Stimulated activated naive B cell treated with anti-CD40 and anti-IgM and Interleukin-4, amounts not matched to agents 10 μg/mL and 1 μg/mL and 100 μg/mL, for 72 hours (primary cell): ENCODE data around the gene FAM47E.
"Not testable (repeated sequence)": the region's sequence is repeated elsewhere in the genome, so short reads cannot be mapped to it uniquely, and the experiment has no call there.

ENCODE experiments used
- ATAC-seq, 2 donors: fragments of 150-1000 bp; cut with Tn5 transposase; replicated peaks; 2 replicates each; pipeline ENCODE4 v1.10.0; 2021; ENCODE audit warnings: moderate library complexity in 1 of 2
- DNase-seq: peaks from one replicate; pipeline ENCODE4 v3.0.0; 2021
- H3K27ac Mint-ChIP-seq: one replicate; pipeline ENCODE4 v1.8.0; 2022; ENCODE audit warnings: mild to moderate bottlenecking, mixed read lengths
- H3K27me3 Mint-ChIP-seq, 2 donors: one replicate each; pipeline ENCODE4 v1.8.0; 2022; ENCODE audit warnings: mixed read lengths in 2 of 2
- H3K36me3 Mint-ChIP-seq, 2 donors: one replicate each; pipeline ENCODE4 v1.8.0; 2022; ENCODE audit warnings: mixed read lengths in 2 of 2, mild to moderate bottlenecking in 1 of 2
- H3K4me1 Mint-ChIP-seq, 2 donors: one replicate each; pipeline ENCODE4 v1.8.0; 2022; ENCODE audit warnings: mixed read lengths in 2 of 2, mild to moderate bottlenecking in 1 of 2
- H3K4me3 Mint-ChIP-seq, 2 donors: one replicate each; pipeline ENCODE4 v1.8.0; 2022; ENCODE audit warnings: mild to moderate bottlenecking in 2 of 2, mixed read lengths in 2 of 2, moderate library complexity in 1 of 2
- H3K9me3 Mint-ChIP-seq, 2 donors: one replicate each; pipeline ENCODE4 v1.8.0; 2022; ENCODE audit warnings: mixed read lengths in 2 of 2, mild to moderate bottlenecking in 1 of 2

Gene FAM47E

GRCh38 chr4:76238236-76238635 is 13.3 kb upstream of the FAM47E start:
- ATAC-seq = no peak
- H3K4me3 Mint-ChIP-seq = no peak overlapping the region
- H3K36me3 Mint-ChIP-seq = peaks cover 5 to 8% of the 10 kb centered on the region in 2 donors
- peaks cover 6 to 13% of the 10 kb centered on the region in 2 donors for H3K27me3 Mint-ChIP-seq
- no peak for DNase-seq
- H3K4me1 Mint-ChIP-seq = no peaks in the 10 kb centered on the region
- no peak overlapping the region for H3K27ac Mint-ChIP-seq
- H3K9me3 Mint-ChIP-seq = peaks cover 15 to 16% of the 10 kb centered on the region in 2 donors

DNA sequence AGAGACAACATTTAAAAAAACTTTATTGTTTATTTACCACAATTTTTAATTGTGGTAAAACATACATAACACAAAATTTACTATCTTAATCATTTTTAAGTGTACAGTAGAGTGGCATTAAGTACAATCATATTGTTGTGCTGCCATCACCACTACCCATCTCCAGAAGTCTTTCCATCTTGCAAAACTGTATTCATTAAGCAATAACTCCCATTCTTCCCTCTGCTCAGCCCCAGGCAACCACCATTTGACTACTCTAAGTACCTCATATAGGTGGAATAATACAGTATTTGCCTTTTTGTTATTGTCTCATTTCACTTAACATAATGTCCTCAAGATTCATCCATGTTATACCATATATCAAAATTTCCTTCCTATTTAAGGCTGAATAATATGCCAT is 12.8 kb upstream of the FAM47E start:
- Mint-ChIP-seq H3K4me1 (no peaks in the 10 kb centered on the region), H3K27ac (no peak overlapping the region), H3K4me3 (no peak overlapping the region), H3K9me3 (peaks cover 15 to 16% of the 10 kb centered on the region in 2 donors), H3K36me3 (peaks cover 5 to 8% of the 10 kb centered on the region in 2 donors), H3K27me3 (peaks cover 7 to 14% of the 10 kb centered on the region in 2 donors)
- DNase-seq = no peak
- no peak for ATAC-seq

GRCh38 chr4:76240236-76240635 is 11.3 kb upstream of the FAM47E start:
- Mint-ChIP-seq H3K27me3 (peaks cover 14 to 18% of the 10 kb centered on the region in 2 donors), H3K4me1 (no peaks in the 10 kb centered on the region), H3K9me3 (peaks cover 15 to 16% of the 10 kb centered on the region in 2 donors), H3K36me3 (peaks cover 5 to 8% of the 10 kb centered on the region in 2 donors), H3K4me3 (no peak overlapping the region), H3K27ac (no peak overlapping the region)
- no peak for ATAC-seq
- no peak for DNase-seq

GRCh38 chr4:76243877-76244276 is 7.6 kb upstream of the FAM47E start:
- not testable (repeated sequence) for DNase-seq, H3K27ac Mint-ChIP-seq, ATAC-seq, H3K4me3 Mint-ChIP-seq, H3K36me3 Mint-ChIP-seq, H3K4me1 Mint-ChIP-seq
- peaks cover 24 to 26% of the 10 kb centered on the region in 2 donors for H3K27me3 Mint-ChIP-seq
- peaks cover 10 to 14% of the 10 kb centered on the region in 2 donors for H3K9me3 Mint-ChIP-seq

DNA sequence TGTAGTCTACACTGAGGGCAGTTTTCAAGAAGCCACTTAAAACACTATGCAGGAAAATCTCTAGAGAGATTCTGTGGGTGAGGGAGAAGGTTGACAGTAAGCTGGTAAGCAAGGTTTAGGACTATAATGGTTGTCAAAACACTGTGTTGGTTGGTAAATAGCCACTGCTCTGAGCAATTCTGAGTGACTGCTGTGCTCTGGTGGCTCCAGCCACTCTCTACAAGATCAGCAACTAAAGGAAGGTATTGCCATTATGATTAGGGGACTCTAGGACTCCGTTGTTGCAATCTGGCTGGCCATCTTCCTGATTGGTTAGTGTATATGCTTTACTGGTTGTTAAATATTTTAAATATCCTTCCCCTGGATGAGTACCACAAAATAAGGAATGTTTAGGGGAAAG is 5.5 kb upstream of the FAM47E start:
- Mint-ChIP-seq H3K36me3 (no peaks in the 10 kb centered on the region), H3K9me3 (peaks cover under 1% of the 10 kb centered on the region in 2 donors), H3K27me3 (peaks cover 32 to 35% of the 10 kb centered on the region in 2 donors), H3K4me3 (no peak overlapping the region), H3K4me1 (peaks cover 0 to 2% of the 10 kb centered on the region in 2 donors), H3K27ac (no peak overlapping the region)
- no peak for ATAC-seq
- DNase-seq = no peak

GRCh38 chr4:76246852-76247251 is 4.7 kb upstream of the FAM47E start:
- no peak for DNase-seq
- no peaks in the 10 kb centered on the region for H3K9me3 Mint-ChIP-seq
- H3K4me1 Mint-ChIP-seq = peaks cover 4 to 8% of the 10 kb centered on the region in 2 donors
- no peak overlapping the region for H3K27ac Mint-ChIP-seq
- H3K36me3 Mint-ChIP-seq = no peaks in the 10 kb centered on the region
- H3K27me3 Mint-ChIP-seq = peaks cover 36 to 40% of the 10 kb centered on the region in 2 donors
- ATAC-seq = no peak
- H3K4me3 Mint-ChIP-seq = no peak overlapping the region

DNA sequence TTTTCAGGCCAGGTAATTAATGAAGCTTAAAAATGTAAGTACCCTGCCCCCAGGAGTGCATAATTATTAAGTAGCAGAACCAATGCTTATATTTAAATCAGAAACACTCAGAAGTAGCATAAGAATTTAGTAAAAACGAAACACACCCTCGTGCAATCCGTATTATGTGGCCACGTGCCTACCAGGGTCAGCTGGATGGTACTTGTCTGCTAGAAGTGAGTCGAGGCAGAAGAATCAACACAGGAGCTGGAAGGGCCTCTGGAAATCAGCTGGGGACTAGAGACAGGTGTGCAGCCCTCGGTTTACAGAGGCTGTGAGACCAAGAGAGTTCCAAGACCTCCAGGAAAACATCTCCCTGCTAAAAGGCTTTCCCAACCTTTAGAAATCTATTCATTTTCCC is 559 bp upstream of the FAM47E start:
- peaks cover 0 to 3% of the 10 kb centered on the region in 2 donors for H3K36me3 Mint-ChIP-seq
- peaks cover 52 to 73% of the 10 kb centered on the region in 2 donors for H3K27me3 Mint-ChIP-seq
- peak; percentile 44 to 47 for ATAC-seq
- H3K9me3 Mint-ChIP-seq = no peaks in the 10 kb centered on the region
- H3K4me1 Mint-ChIP-seq = peaks cover 4 to 8% of the 10 kb centered on the region in 2 donors
- peak overlapping the region; percentile 86 to 87 for H3K4me3 Mint-ChIP-seq
- no peak for DNase-seq
- H3K27ac Mint-ChIP-seq = no peak overlapping the region

GRCh38 chr4:76252271-76252653 is 741 bp downstream of the FAM47E start:
- Mint-ChIP-seq H3K9me3 (no peaks in the 10 kb centered on the region), H3K27ac (no peak overlapping the region), H3K4me1 (peaks cover 4 to 8% of the 10 kb centered on the region in 2 donors), H3K4me3 (no peak overlapping the region), H3K36me3 (peaks cover 0 to 3% of the 10 kb centered on the region in 2 donors), H3K27me3 (peaks cover 46 to 73% of the 10 kb centered on the region in 2 donors)
- ATAC-seq (no peak), DNase-seq (no peak)

DNA sequence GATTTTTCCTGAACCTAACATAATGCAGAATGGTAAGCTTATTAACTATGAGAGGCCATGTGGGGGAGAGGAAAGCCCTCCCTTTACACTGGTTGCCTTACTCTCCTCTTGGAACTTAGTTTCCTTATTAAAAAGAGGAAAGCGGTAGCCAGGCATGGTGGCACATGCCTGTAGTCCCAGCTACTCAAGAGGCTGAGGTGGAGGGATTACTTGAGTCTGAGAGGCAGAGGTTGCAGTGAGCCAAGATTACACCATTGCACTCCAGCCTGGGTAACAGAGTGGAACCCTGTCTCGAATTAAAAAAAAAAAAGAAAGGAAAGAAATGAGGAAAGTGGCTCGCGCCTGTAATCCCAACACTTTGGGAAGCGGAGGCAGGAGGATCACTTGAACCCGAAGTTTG is 2.0 kb downstream of the FAM47E start:
- Mint-ChIP-seq H3K4me3 (no peak overlapping the region), H3K27me3 (peaks cover 51 to 71% of the 10 kb centered on the region in 2 donors), H3K9me3 (no peaks in the 10 kb centered on the region), H3K27ac (no peak overlapping the region), H3K36me3 (peaks cover 0 to 3% of the 10 kb centered on the region in 2 donors), H3K4me1 (peaks cover 4 to 8% of the 10 kb centered on the region in 2 donors)
- no peak for ATAC-seq
- no peak for DNase-seq

- Mint-ChIP-seq H3K9me3 (no peaks in the 10 kb centered on the region), H3K27me3 (peaks cover 45 to 54% of the 10 kb centered on the region in 2 donors), H3K27ac (no peak overlapping the region), H3K4me1 (peaks cover 4 to 6% of the 10 kb centered on the region in 2 donors), H3K36me3 (peaks cover 0 to 3% of the 10 kb centered on the region in 2 donors), H3K4me3 (no peak overlapping the region)
- DNase-seq (no peak), ATAC-seq (no peak)
These were observed 4.5 kb downstream of the FAM47E start for GRCh38 chr4:76256032-76256431.

DNA sequence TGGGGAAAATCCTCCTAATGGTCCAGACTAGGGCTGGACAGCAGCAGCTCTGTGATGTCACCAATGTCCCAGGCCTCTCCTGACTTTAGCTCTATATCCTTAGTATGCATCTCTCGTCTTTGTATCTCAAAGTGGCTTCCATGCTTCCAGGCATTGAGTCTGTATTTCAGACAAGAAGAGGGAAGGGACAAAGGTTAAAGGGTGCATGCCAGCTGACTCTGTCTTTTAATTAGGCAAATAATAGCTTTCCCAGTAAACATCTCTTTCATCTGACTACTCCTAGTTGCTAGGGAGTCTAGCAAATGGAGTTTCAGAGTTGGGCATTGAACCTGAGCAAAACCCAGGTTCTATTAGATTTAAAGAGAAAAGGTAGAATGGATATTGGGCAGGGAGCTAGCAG is 5.4 kb downstream of the FAM47E start:
- H3K4me1 Mint-ChIP-seq = no peaks in the 10 kb centered on the region
- DNase-seq (no peak), ATAC-seq (no peak)
- peaks cover 38 to 46% of the 10 kb centered on the region in 2 donors for H3K27me3 Mint-ChIP-seq
- peaks cover 0 to 3% of the 10 kb centered on the region in 2 donors for H3K36me3 Mint-ChIP-seq
- no peak overlapping the region for H3K4me3 Mint-ChIP-seq
- no peaks in the 10 kb centered on the region for H3K9me3 Mint-ChIP-seq
- no peak overlapping the region for H3K27ac Mint-ChIP-seq

- Mint-ChIP-seq H3K4me1 (no peaks in the 10 kb centered on the region), H3K27ac (no peak overlapping the region), H3K27me3 (peaks cover 30 to 38% of the 10 kb centered on the region in 2 donors), H3K36me3 (peaks cover 0 to 3% of the 10 kb centered on the region in 2 donors), H3K4me3 (no peak overlapping the region), H3K9me3 (no peaks in the 10 kb centered on the region)
- ATAC-seq (no peak), DNase-seq (no peak)
These were observed 6.3 kb downstream of the FAM47E start for GRCh38 chr4:76257824-76258223.

GRCh38 chr4:76260571-76260970 is 9.1 kb downstream of the FAM47E start:
- Mint-ChIP-seq H3K9me3 (no peaks in the 10 kb centered on the region), H3K36me3 (no peaks in the 10 kb centered on the region), H3K27me3 (peaks cover 12 to 14% of the 10 kb centered on the region in 2 donors), H3K4me1 (no peaks in the 10 kb centered on the region), H3K4me3 (no peak overlapping the region), H3K27ac (no peak overlapping the region)
- ATAC-seq = no peak
- no peak for DNase-seq

DNA sequence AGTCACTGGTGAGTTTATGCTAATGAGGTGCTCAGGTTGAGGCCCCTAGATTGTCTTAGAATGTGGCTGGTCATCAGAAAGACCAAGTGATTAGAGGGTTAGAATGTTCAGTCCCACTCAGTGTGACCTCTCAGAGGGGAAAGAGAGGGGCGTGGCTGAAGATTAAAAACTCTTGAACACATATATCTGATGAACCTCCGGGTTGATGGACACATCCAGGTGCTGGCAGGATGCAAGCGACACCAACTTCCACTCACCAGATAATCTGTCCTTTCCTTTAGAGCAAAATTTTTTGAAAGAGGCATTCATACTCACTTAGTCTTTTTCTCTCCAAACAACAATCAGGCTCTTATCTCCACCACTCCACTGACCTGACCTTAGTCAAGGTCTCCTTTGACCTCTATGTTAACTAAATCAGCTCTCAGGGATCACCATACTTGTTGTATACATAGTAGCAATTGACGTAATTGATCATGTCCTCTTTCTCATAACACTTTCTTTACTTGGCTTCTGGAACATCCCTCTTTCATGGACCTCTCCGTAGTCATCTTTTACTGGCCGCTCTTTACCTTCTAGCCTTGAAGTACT is 14.2 kb downstream of the FAM47E start:
- Mint-ChIP-seq H3K36me3 (no peaks in the 10 kb centered on the region), H3K27me3 (peaks cover 7 to 9% of the 10 kb centered on the region in 2 donors), H3K9me3 (no peaks in the 10 kb centered on the region), H3K27ac (no peak overlapping the region), H3K4me1 (no peaks in the 10 kb centered on the region), H3K4me3 (no peak overlapping the region)
- ATAC-seq = no peak
- DNase-seq = no peak

DNA sequence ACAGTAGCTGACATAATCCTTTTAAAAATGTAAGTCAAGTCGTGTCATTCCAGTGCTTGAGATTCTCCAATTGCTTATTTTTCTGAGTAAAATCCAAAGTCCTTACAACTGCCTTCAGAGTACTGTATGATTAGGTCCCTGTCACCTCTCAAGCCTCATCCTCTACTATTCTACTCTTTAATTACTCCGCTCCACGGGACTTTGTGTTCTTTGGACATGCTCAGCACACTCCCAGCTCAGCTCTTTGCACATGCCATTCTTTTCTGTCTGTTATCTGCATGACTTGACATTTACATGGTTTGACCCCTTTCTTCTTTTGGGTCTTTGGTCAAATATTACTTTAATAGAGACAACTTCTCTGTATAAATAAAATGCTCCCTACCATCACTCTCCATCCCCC is 15.1 kb downstream of the FAM47E start:
- no peaks in the 10 kb centered on the region for H3K36me3 Mint-ChIP-seq
- H3K27me3 Mint-ChIP-seq = peaks cover 6 to 11% of the 10 kb centered on the region in 2 donors
- H3K9me3 Mint-ChIP-seq = no peaks in the 10 kb centered on the region
- DNase-seq = no peak
- H3K4me3 Mint-ChIP-seq = no peak overlapping the region
- no peak for ATAC-seq
- no peaks in the 10 kb centered on the region for H3K4me1 Mint-ChIP-seq
- H3K27ac Mint-ChIP-seq = no peak overlapping the region
